GM12878 (cell line): Measurements from ENCODE around the gene PLPP7. TPM values are rescaled to one million over a fixed set of nuclear protein-coding genes. Genes with fewer than 3 reads are reported as not detected.

Experiments
- ATAC-seq: fragments of 200-7000 bp; cut with Tn5 transposase; 3 replicates; pipeline ENCODE4 v1.9.1; 2020; ENCODE audit warnings: mild to moderate bottlenecking, moderate library complexity
- BruUV-seq: library from RNA; stranded (reverse); fragments of 400-500 nt; replicated peaks from 2 replicates; lab custom pipeline; 2021; lab: Mats Ljungman, UMichigan
- CTCF ChIA-PET: fragments of 300-600 bp; sonication (Branson Sonifier 250); formaldehyde crosslinking; extraction: SDS; loops from one replicate; lab custom pipeline; 2021; ENCODE audit warnings: inconsistent platforms; lab: Yijun Ruan, JAX
- POLR2A ChIA-PET: fragments of 350-600 bp; formaldehyde crosslinking; extraction: SDS; loops from one replicate; lab custom pipeline; 2021; ENCODE audit warnings: inconsistent platforms; lab: Charles Lee
- RAD21 ChIA-PET: fragments of 300-600 bp; sonication (Branson Sonifier 250); formaldehyde crosslinking; loops from one replicate; lab custom pipeline; 2023; ENCODE audit warnings: antibody characterized with exemption; ENCODE audit not compliant: unreplicated experiment; lab: Charles Lee
- SMC1A ChIA-PET: fragments of 300-600 bp; sonication (Branson Sonifier 250); formaldehyde crosslinking; loops from one replicate; lab custom pipeline; 2023; ENCODE audit not compliant: unreplicated experiment, uncharacterized antibody; lab: Charles Lee
- DNase-seq: peaks from one replicate; pipeline ENCODE4 v3.0.0-alpha.2; 2011; ENCODE audit warnings: low read depth, low spot score
- FAIRE-seq: peaks from 3 replicates; lab custom pipeline; 2011; peaks lifted over from hg19 to GRCh38; lab: Jason Lieb, UNC
- H2AFZ ChIP-seq: 2 replicates; pipeline ENCODE4 v1.6.0; 2011; ENCODE audit warnings: low read depth, low read length, control low read depth; ENCODE audit not compliant: control insufficient read depth
- H3K27ac ChIP-seq: 2 replicates; pipeline ENCODE4 v1.5.1; 2011; ENCODE audit warnings: control low read depth; ENCODE audit not compliant: control insufficient read depth, insufficient read depth
- H3K27me3 ChIP-seq, 2 experiments: replicated peaks in 1 of 2; 2 replicates each; pipeline versions ENCODE4 v1.6.0 to v1.6.1; 2011; ENCODE audit warnings: low read length in 1 of 2; ENCODE audit not compliant: control insufficient read depth in 2 of 2, insufficient read depth in 2 of 2
- H3K36me3 ChIP-seq, 2 experiments: 2 replicates each; pipeline ENCODE4 v1.5.1; 2011; ENCODE audit warnings: low read length in 1 of 2; ENCODE audit not compliant: control insufficient read depth in 2 of 2, insufficient read depth in 2 of 2
- H3K4me1 ChIP-seq: 2 replicates; pipeline ENCODE4 v1.6.1; 2011; ENCODE audit warnings: mild to moderate bottlenecking, low read length, moderate library complexity, mixed read lengths; ENCODE audit not compliant: control insufficient read depth, insufficient read depth
- H3K4me2 ChIP-seq: 2 replicates; pipeline ENCODE4 v1.6.0; 2011; ENCODE audit warnings: control low read depth; ENCODE audit not compliant: control insufficient read depth, insufficient read depth
- H3K4me3 ChIP-seq: fragments of 200-600 bp; sonication (generic); 2 replicates; pipeline ENCODE4 v1.5.1; 2016
- H3K79me2 ChIP-seq: 2 replicates; pipeline ENCODE4 v1.6.0; 2011; ENCODE audit warnings: low read length; ENCODE audit not compliant: control insufficient read depth, insufficient read depth
- H3K9ac ChIP-seq: 2 replicates; pipeline ENCODE4 v1.8.0; 2011; ENCODE audit warnings: low read length, control low read depth, mixed read lengths; ENCODE audit not compliant: control insufficient read depth, insufficient read depth
- H3K9me3 ChIP-seq: replicated peaks from 3 replicates; pipeline ENCODE4 v1.5.1; 2011; ENCODE audit warnings: mild to moderate bottlenecking, low read length; ENCODE audit not compliant: control insufficient read depth, insufficient read depth
- H4K20me1 ChIP-seq: 2 replicates; pipeline ENCODE4 v1.6.0; 2011; ENCODE audit not compliant: control insufficient read depth, insufficient read depth
- DPF2 ChIP-seq: fragments of 450-650 bp; IDR thresholded peaks from 2 replicates; pipeline ENCODE4 v1.6.1; 2017; ENCODE audit warnings: mild to moderate bottlenecking
- ETV6 ChIP-seq, 2 experiments: fragments of 450-650 bp in 1 of 2; IDR thresholded peaks in 1 of 2; conservative IDR thresholded peaks in 1 of 2; 2 replicates each; pipeline ENCODE4 v1.6.1; 2014; ENCODE audit warnings: antibody characterized with exemption in 1 of 2, borderline replicate concordance in 1 of 2, low read depth in 1 of 2, mild to moderate bottlenecking in 1 of 2, moderate library complexity in 1 of 2
- IRF5 ChIP-seq: fragments of 450-650 bp; IDR thresholded peaks from 2 replicates; pipeline ENCODE4 v1.6.1; 2017; ENCODE audit warnings: borderline replicate concordance
- KAT2A ChIP-seq: conservative IDR thresholded peaks from 2 replicates; pipeline ENCODE4 v1.6.1; 2011; ENCODE audit warnings: low read depth, low read length; ENCODE audit not compliant: control insufficient read depth
- KDM1A ChIP-seq: fragments of 200-600 bp; sonication (generic); IDR thresholded peaks from 2 replicates; pipeline ENCODE4 v1.6.1; 2016; ENCODE audit warnings: borderline replicate concordance
- MAX ChIP-seq: IDR thresholded peaks from 2 replicates; pipeline ENCODE4 v1.6.1; 2012; ENCODE audit warnings: low read depth, low read length, improper control_type of control experiment
- NR2F1 ChIP-seq: fragments of 450-650 bp; conservative IDR thresholded peaks from 2 replicates; pipeline ENCODE4 v1.6.1; 2017; ENCODE audit warnings: mild to moderate bottlenecking
- PBX3 ChIP-seq: IDR thresholded peaks from 2 replicates; pipeline ENCODE4 v1.6.1; 2011; ENCODE audit warnings: mild to moderate bottlenecking, low read depth, low read length, moderate library complexity; ENCODE audit not compliant: insufficient replicate concordance
- RBBP5 ChIP-seq: fragments of 200-600 bp; sonication (generic); conservative IDR thresholded peaks from 2 replicates; pipeline ENCODE4 v1.6.1; 2016
- TBL1XR1 ChIP-seq: IDR thresholded peaks from 2 replicates; pipeline ENCODE4 v1.6.1; 2012; ENCODE audit warnings: low read depth, low read length, improper control_type of control experiment
- TCF12 ChIP-seq: IDR thresholded peaks from 2 replicates; pipeline ENCODE4 v1.6.1; 2011; ENCODE audit warnings: low read depth, mild to moderate bottlenecking, low read length
- WGBS: methylation state at CpG from one replicate; pipeline ENCODE4 v1.1.6; 2016; ENCODE audit warnings: low lambda C conversion rate; ENCODE audit not compliant: insufficient replicate concordance, insufficient coverage; ENCODE audit errors: missing lambda C conversion rate; 5-methylcytosine and 5-hydroxymethylcytosine counted together
- in situ Hi-C: fragments of 300-500 bp; cut with MboI; formaldehyde crosslinking; loops from 9 replicates; pipeline ENCODE4 v1.14.3; 2018; ENCODE audit warnings: mixed read lengths
- intact Hi-C: fragments of 100-400 bp; cut with micrococcal nuclease; formaldehyde crosslinking; loops from one replicate; pipeline ENCODE4 v1.14.2; 2022; ENCODE audit not compliant: unreplicated experiment
- polyA plus RNA-seq, 11 experiments: library from polyadenylated mRNA; depleted of rRNA in 4 of 11; unstranded in 6 of 11; stranded (reverse) in 5 of 11; fragments of >200 nt; fragmentation: Nextera tagmentation in 4 of 11; fragmentation: Illumina TruSeq in 1 of 11; extraction: Ambion mirVana in 4 of 11; extraction: Trizol in 1 of 11; gene quantifications; 1 replicate in 1 of 11; 2 replicates in 10 of 11; pipeline versions ENCODE4 v1.2.1 to v1.2.3, GENCODE V29; 2011 to 2016; ENCODE audit warnings: inconsistent platforms in 2 of 11, missing spikeins in 2 of 11, low read depth in 1 of 11
- total RNA-seq, 4 experiments: library from RNA; depleted of rRNA in 3 of 4; stranded (reverse); fragments of >200 nt in 3 of 4; fragmentation: Illumina TruSeq in 1 of 4; extraction: Trizol in 1 of 4; gene quantifications; 2 replicates each; pipeline versions ENCODE4 v1.2.1 to v1.2.3, GENCODE V29; 2013 to 2021
- TF ChIP-seq, protein P1 (sequence below): fragments of 450-650 bp; conservative IDR thresholded peaks from 2 replicates; pipeline ENCODE4 v1.6.1; 2017; ENCODE audit warnings: mild to moderate bottlenecking, moderate library complexity
- TF ChIP-seq, protein P2 (sequence below): fragments of 450-650 bp; IDR thresholded peaks from 2 replicates; pipeline ENCODE4 v1.6.1; 2017; ENCODE audit warnings: antibody characterized with exemption, mild to moderate bottlenecking, moderate library complexity

Gene PLPP7
- total and polyA plus RNA-seq, 10 of the 15 experiments (the other 5 are each of a cell fraction or from before 2014, with no cell fraction given), result 0.05 to 1.0 (median 0.40) TPM; not detected in 3

DNA sequence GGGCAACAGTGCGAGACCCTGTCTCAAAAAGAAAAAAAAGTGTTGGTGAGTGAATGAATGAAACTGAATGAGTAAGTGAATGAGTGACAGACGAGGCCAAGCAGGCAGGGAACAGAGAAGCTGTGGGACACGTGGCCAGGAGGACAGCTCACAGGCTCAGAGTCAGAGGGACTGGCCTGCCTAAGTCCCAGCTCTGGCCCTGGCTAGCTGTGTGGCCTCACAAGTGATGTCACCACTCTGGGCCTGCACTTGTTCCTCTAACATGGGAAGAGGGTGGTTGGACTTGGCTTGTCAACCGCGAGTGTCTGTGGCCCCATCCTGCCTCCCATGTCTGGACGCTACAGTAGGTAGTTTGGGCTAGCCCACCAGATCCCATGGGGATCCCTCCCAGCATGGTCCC is 4.7 kb upstream of the PLPP7 start:
- WGBS, result 49% methylated on average over 6 of the region's 6 CpGs
- H3K4me1 ChIP-seq, result no peaks in the 10 kb centered on the region
- no peaks in the 10 kb centered on the region for H3K79me2 ChIP-seq
- H3K4me2 ChIP-seq, result no peak overlapping the region
- H3K27me3 ChIP-seq, result peaks cover 5 to 6% of the 10 kb centered on the region in 2 experiments; a peak in 3 of 4 replicates
- no peak for DNase-seq
- H3K4me3 ChIP-seq, result no peak overlapping the region
- no peak for FAIRE-seq
- no TSS peak for BruUV-seq
- in situ Hi-C loops (no loop called here), intact Hi-C loops (no loop called here)
- no peak overlapping the region for H3K9ac ChIP-seq
- no peaks in the 10 kb centered on the region for H4K20me1 ChIP-seq
- RAD21 ChIA-PET, result interaction anchor here (1.4 kb wide), 1 partner anchor 11 kb away, joined by 3 read pairs; no protein-coding TSS in a partner anchor
- H2AFZ ChIP-seq, result no peak overlapping the region
- no peak overlapping the region for H3K27ac ChIP-seq
- ATAC-seq, result no peak
- POLR2A ChIA-PET, result no interaction called here
- H3K36me3 ChIP-seq, result no peaks in the 10 kb centered on the region
- CTCF ChIA-PET, result no interaction called here
- SMC1A ChIA-PET, result no interaction called here
- H3K9me3 ChIP-seq, result no peaks in the 10 kb centered on the region
- no peak for TF ChIP-seq TBL1XR1
- no peak for TF ChIP-seq TCF12
- TF ChIP-seq MAX, result no peak
- no peak for TF ChIP-seq KDM1A
- TF ChIP-seq RBBP5, result no peak
- no peak for TF ChIP-seq NR2F1
- TF ChIP-seq PBX3, result no peak
- TF ChIP-seq, protein P1, sequence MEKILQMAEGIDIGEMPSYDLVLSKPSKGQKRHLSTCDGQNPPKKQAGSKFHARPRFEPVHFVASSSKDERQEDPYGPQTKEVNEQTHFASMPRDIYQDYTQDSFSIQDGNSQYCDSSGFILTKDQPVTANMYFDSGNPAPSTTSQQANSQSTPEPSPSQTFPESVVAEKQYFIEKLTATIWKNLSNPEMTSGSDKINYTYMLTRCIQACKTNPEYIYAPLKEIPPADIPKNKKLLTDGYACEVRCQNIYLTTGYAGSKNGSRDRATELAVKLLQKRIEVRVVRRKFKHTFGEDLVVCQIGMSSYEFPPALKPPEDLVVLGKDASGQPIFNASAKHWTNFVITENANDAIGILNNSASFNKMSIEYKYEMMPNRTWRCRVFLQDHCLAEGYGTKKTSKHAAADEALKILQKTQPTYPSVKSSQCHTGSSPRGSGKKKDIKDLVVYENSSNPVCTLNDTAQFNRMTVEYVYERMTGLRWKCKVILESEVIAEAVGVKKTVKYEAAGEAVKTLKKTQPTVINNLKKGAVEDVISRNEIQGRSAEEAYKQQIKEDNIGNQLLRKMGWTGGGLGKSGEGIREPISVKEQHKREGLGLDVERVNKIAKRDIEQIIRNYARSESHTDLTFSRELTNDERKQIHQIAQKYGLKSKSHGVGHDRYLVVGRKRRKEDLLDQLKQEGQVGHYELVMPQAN, result no peak
- TF ChIP-seq ETV6 (conservative IDR thresholded peaks at IDR 0.05 in 1 of 2, IDR thresholded peaks at IDR 0.05 in 1 of 2; ENCODE audit: borderline replicate concordance in 1 of 2, low read depth in 1 of 2), result no peak
- TF ChIP-seq, protein P2, sequence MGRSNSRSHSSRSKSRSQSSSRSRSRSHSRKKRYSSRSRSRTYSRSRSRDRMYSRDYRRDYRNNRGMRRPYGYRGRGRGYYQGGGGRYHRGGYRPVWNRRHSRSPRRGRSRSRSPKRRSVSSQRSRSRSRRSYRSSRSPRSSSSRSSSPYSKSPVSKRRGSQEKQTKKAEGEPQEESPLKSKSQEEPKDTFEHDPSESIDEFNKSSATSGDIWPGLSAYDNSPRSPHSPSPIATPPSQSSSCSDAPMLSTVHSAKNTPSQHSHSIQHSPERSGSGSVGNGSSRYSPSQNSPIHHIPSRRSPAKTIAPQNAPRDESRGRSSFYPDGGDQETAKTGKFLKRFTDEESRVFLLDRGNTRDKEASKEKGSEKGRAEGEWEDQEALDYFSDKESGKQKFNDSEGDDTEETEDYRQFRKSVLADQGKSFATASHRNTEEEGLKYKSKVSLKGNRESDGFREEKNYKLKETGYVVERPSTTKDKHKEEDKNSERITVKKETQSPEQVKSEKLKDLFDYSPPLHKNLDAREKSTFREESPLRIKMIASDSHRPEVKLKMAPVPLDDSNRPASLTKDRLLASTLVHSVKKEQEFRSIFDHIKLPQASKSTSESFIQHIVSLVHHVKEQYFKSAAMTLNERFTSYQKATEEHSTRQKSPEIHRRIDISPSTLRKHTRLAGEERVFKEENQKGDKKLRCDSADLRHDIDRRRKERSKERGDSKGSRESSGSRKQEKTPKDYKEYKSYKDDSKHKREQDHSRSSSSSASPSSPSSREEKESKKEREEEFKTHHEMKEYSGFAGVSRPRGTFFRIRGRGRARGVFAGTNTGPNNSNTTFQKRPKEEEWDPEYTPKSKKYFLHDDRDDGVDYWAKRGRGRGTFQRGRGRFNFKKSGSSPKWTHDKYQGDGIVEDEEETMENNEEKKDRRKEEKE, result no peak
- no peak for TF ChIP-seq IRF5
- no peak for TF ChIP-seq KAT2A
- TF ChIP-seq DPF2, result no peak
